Caco-2 (cell line): Measurements from ENCODE around the gene MYOD1. TPM values are rescaled to one million over a fixed set of nuclear protein-coding genes. Genes with fewer than 3 reads are reported as not detected.
A peak's percentile ranks its signal among the peaks of the same experiment; 100 is the strongest.

Source experiments
- BruUV-seq: library from RNA; stranded (reverse); fragments of 400-500 nt; replicated peaks from 2 replicates; lab custom pipeline; 2021; lab: Mats Ljungman, UMichigan
- CTCF ChIA-PET: fragments of 300-600 bp; sonication (Branson Sonifier 250); formaldehyde crosslinking; loops from one replicate; lab custom pipeline; 2022; ENCODE audit warnings: antibody characterized with exemption; lab: Charles Lee
- POLR2A ChIA-PET: fragments of 300-600 bp; sonication (Branson Sonifier 250); formaldehyde crosslinking; loops from one replicate; lab custom pipeline; 2022; ENCODE audit warnings: antibody characterized with exemption; lab: Charles Lee
- DNase-seq, 2 experiments: peaks; one replicate each; pipeline versions ENCODE4 v3.0.0 to v3.0.0-alpha.2; 2020 to 2022
- H3K27me3 ChIP-seq: replicated peaks from 2 replicates; pipeline ENCODE4 v1.6.0; 2011; ENCODE audit warnings: low read length; ENCODE audit not compliant: control insufficient read depth, insufficient read depth
- H3K36me3 ChIP-seq: 2 replicates; pipeline ENCODE4 v1.5.1; 2011; ENCODE audit warnings: low read length; ENCODE audit not compliant: control insufficient read depth, insufficient read depth
- H3K4me1 ChIP-seq: fragments of 250-450 bp; sonication (Bioruptor Pico); 2 replicates; pipeline ENCODE4 v1.5.1; 2020; ENCODE audit warnings: mild to moderate bottlenecking
- H3K4me3 ChIP-seq: 2 replicates; pipeline ENCODE4 v1.5.1; 2011; ENCODE audit warnings: low read depth, mild to moderate bottlenecking, control low read depth, low read length
- H3K9me3 ChIP-seq: fragments of 250-450 bp; sonication (Bioruptor Pico); 2 replicates; pipeline ENCODE4 v1.5.1; 2020; ENCODE audit warnings: mild to moderate bottlenecking, moderate library complexity
- H3K27ac Mint-ChIP-seq: one replicate; pipeline ENCODE4 v1.8.0; 2022; ENCODE audit warnings: mixed read lengths; ENCODE audit not compliant: unreplicated experiment
- H3K27me3 Mint-ChIP-seq: one replicate; pipeline ENCODE4 v1.8.0; 2022; ENCODE audit warnings: mixed read lengths; ENCODE audit not compliant: insufficient read depth, unreplicated experiment
- H3K36me3 Mint-ChIP-seq: one replicate; pipeline ENCODE4 v1.8.0; 2022; ENCODE audit warnings: mild to moderate bottlenecking, mixed read lengths; ENCODE audit not compliant: insufficient read depth, unreplicated experiment
- H3K4me1 Mint-ChIP-seq: one replicate; pipeline ENCODE4 v1.8.0; 2022; ENCODE audit warnings: low read depth, mixed read lengths; ENCODE audit not compliant: unreplicated experiment
- H3K4me3 Mint-ChIP-seq: one replicate; pipeline ENCODE4 v1.8.0; 2022; ENCODE audit warnings: mild to moderate bottlenecking, moderate library complexity, mixed read lengths; ENCODE audit not compliant: unreplicated experiment
- H3K9me3 Mint-ChIP-seq: one replicate; pipeline ENCODE4 v1.8.0; 2022; ENCODE audit warnings: mixed read lengths; ENCODE audit not compliant: unreplicated experiment
- CTCF ChIP-seq, 2 experiments: fragments of 200-600 bp in 1 of 2; IDR thresholded peaks; 1 replicate in 1 of 2; 2 replicates in 1 of 2; pipeline versions ENCODE4 v1.5.1 to v1.8.0; 2011 to 2022; ENCODE audit warnings: antibody characterized with exemption in 1 of 2, control low read depth in 1 of 2, inconsistent platforms in 1 of 2, low read depth in 1 of 2, low read length in 1 of 2, mild to moderate bottlenecking in 1 of 2, moderate library complexity in 1 of 2; ENCODE audit not compliant: insufficient read depth in 1 of 2, severe bottlenecking in 1 of 2, unreplicated experiment in 1 of 2
- intact Hi-C: fragments of 100-400 bp; cut with micrococcal nuclease; formaldehyde crosslinking; loops from one replicate; pipeline ENCODE4 v1.10.0; 2022; ENCODE audit not compliant: unreplicated experiment
- total RNA-seq: library from RNA; stranded (reverse); gene quantifications from 2 replicates; pipeline ENCODE4 v1.2.3, GENCODE V29; 2022

MYOD1 gene
- total RNA-seq, 1 experiment from 2014 or later: not detected

- BruUV-seq: no TSS peak
- TF ChIP-seq CTCF (IDR thresholded peaks at IDR 0.05; ENCODE audit: insufficient read depth in 1 of 2, low read depth in 1 of 2, low read length in 1 of 2, severe bottlenecking in 1 of 2, unreplicated experiment in 1 of 2): no peak
These were observed 48.5 kb downstream of the MYOD1 start for GRCh38 chr11:17767914-17768313.

GRCh38 chr11:17768547-17768946 is 49.2 kb downstream of the MYOD1 start:
- Mint-ChIP-seq H3K27me3 (no peaks in the 10 kb centered on the region), H3K36me3 (no peaks in the 10 kb centered on the region), H3K27ac (no peak overlapping the region), H3K4me1 (no peaks in the 10 kb centered on the region), H3K9me3 (no peaks in the 10 kb centered on the region), H3K4me3 (no peak overlapping the region)
- H3K4me3 ChIP-seq: no peak overlapping the region
- peak in 1 of 2 experiments; percentile 14 for DNase-seq
- H3K36me3 ChIP-seq: no peaks in the 10 kb centered on the region
- CTCF ChIA-PET: interaction anchor here (0.7 to 1.0 kb wide), 3 partner anchors 16 to 208 kb away, joined by 3 to 6 read pairs (median 3); no protein-coding TSS in a partner anchor
- no peaks in the 10 kb centered on the region for H3K9me3 ChIP-seq
- intact Hi-C loops: no loop called here
- TF ChIP-seq CTCF (IDR thresholded peaks at IDR 0.05; ENCODE audit: insufficient read depth in 1 of 2, low read depth in 1 of 2, low read length in 1 of 2, severe bottlenecking in 1 of 2, unreplicated experiment in 1 of 2): no peak
- no peaks in the 10 kb centered on the region for H3K27me3 ChIP-seq
- H3K4me1 ChIP-seq: 0 out of 2 replicates have a peak, but pooled peaks cover 4% of the 10 kb centered on the region
- POLR2A ChIA-PET: no interaction called here
- BruUV-seq: no TSS peak

More at GRCh38 chr11:17767914-17768313, 48.5 kb downstream of the MYOD1 start:
- Mint-ChIP-seq H3K36me3 (no peaks in the 10 kb centered on the region), H3K27ac (no peak overlapping the region), H3K4me1 (no peaks in the 10 kb centered on the region), H3K27me3 (no peaks in the 10 kb centered on the region), H3K9me3 (no peaks in the 10 kb centered on the region), H3K4me3 (no peak overlapping the region)
- Histone ChIP-seq H3K27me3 (no peaks in the 10 kb centered on the region), H3K36me3 (no peaks in the 10 kb centered on the region), H3K4me1 (0 out of 2 replicates have a peak, but pooled peaks cover 4% of the 10 kb centered on the region), H3K4me3 (no peak overlapping the region), H3K9me3 (no peaks in the 10 kb centered on the region)
- intact Hi-C loops: no loop called here
- CTCF ChIA-PET: interaction anchor here (1.0 kb wide), 1 partner anchor 169 kb away, joined by 3 read pairs; no protein-coding TSS in a partner anchor
- POLR2A ChIA-PET: no interaction called here
- DNase-seq: no peak

- CTCF ChIA-PET: interaction anchor here (0.7 to 0.8 kb wide), 2 partner anchors 17 to 208 kb away, joined by 3 to 6 read pairs; no protein-coding TSS in a partner anchor
- H3K27ac Mint-ChIP-seq: no peak overlapping the region
These were observed 49.8 kb downstream of the MYOD1 start for GRCh38 chr11:17769218-17769617.

More at GRCh38 chr11:17769218-17769617, 49.8 kb downstream of the MYOD1 start:
- H3K4me1 ChIP-seq: 0 out of 2 replicates have a peak, but pooled peaks cover 4% of the 10 kb centered on the region
- intact Hi-C loops: no loop called here
- no peaks in the 10 kb centered on the region for H3K27me3 ChIP-seq
- no peaks in the 10 kb centered on the region for H3K27me3 Mint-ChIP-seq
- no peaks in the 10 kb centered on the region for H3K36me3 Mint-ChIP-seq
- no peaks in the 10 kb centered on the region for H3K4me1 Mint-ChIP-seq
- no peaks in the 10 kb centered on the region for H3K36me3 ChIP-seq
- DNase-seq: no peak
- no peaks in the 10 kb centered on the region for H3K9me3 ChIP-seq
- no peaks in the 10 kb centered on the region for H3K9me3 Mint-ChIP-seq
- no TSS peak for BruUV-seq
- POLR2A ChIA-PET: no interaction called here
- no peak overlapping the region for H3K4me3 Mint-ChIP-seq
- H3K4me3 ChIP-seq: no peak overlapping the region
- TF ChIP-seq CTCF (IDR thresholded peaks at IDR 0.05; ENCODE audit: insufficient read depth in 1 of 2, low read depth in 1 of 2, low read length in 1 of 2, severe bottlenecking in 1 of 2, unreplicated experiment in 1 of 2): no peak
